Loucy (cell line): ENCODE data around the gene NEK7.

Experiments used
- EZH2phosphoT487 ChIP-seq: fragments of 200-600 bp; IDR thresholded peaks from 2 replicates; pipeline ENCODE4 v1.6.1; 2018; ENCODE audit warnings: antibody characterized with exemption, mild to moderate bottlenecking, moderate library complexity, borderline replicate concordance
- TF ChIP-seq, protein P1 (sequence below): fragments of 200-600 bp; sonication (generic); conservative IDR thresholded peaks from 2 replicates; pipeline ENCODE4 v1.5.1; 2014; ENCODE audit warnings: mild to moderate bottlenecking, antibody characterized with exemption, low read length

DNA sequence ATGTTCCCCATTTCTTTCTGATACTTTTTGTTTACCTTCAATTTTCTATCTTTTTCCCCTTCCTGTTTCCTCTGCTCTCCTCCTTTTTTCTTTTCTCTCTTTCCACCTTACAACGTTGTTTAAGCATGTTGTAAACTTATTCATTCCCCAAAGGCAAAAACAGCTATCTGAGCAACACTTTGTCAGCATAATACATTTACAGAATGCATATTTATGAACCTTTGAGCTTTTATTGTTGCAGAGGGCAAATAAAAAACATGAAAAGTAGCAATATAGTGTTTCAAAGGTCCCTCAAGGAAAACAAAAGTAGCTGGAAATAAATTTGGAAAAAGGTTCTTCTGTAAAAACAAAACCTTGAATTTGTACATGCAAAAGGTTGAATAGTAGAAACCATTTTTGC lies 214.2 kb downstream of the NEK7 start:
- no peak for TF ChIP-seq EZH2phosphoT487
- TF ChIP-seq, protein P1, sequence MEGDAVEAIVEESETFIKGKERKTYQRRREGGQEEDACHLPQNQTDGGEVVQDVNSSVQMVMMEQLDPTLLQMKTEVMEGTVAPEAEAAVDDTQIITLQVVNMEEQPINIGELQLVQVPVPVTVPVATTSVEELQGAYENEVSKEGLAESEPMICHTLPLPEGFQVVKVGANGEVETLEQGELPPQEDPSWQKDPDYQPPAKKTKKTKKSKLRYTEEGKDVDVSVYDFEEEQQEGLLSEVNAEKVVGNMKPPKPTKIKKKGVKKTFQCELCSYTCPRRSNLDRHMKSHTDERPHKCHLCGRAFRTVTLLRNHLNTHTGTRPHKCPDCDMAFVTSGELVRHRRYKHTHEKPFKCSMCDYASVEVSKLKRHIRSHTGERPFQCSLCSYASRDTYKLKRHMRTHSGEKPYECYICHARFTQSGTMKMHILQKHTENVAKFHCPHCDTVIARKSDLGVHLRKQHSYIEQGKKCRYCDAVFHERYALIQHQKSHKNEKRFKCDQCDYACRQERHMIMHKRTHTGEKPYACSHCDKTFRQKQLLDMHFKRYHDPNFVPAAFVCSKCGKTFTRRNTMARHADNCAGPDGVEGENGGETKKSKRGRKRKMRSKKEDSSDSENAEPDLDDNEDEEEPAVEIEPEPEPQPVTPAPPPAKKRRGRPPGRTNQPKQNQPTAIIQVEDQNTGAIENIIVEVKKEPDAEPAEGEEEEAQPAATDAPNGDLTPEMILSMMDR: no peak
